ENCODE results near the gene PIK3R6.

DNA sequence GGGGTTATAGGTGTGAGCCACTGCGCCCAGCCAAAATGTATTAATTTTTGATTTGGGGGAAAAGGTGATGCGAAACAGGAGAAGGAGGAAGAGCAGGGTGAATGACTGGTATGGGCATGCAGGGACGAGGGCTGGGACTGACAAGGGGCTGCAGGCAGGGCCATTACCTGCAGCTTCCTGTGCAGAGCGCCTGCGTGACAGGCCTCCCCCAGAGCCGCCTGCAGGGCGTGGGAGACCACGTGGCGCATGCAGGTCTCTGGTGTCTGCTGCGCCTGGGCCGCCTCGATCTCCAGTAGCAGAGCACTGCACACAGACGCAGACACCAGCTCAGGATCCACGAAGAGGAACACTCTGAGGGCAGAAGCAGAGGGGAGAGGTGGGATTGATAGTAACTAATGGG, 32.4 kb downstream of the PIK3R6 start:
- TF ChIP-seq EZH2 (IDR thresholded peaks at IDR 0.05; ENCODE audit: low read length, unreplicated experiment) (no peak), EZH2phosphoT487 (IDR thresholded peaks at IDR 0.05; ENCODE audit: borderline replicate concordance, low read length) (no peak)
- TF ChIP-seq, protein P1, sequence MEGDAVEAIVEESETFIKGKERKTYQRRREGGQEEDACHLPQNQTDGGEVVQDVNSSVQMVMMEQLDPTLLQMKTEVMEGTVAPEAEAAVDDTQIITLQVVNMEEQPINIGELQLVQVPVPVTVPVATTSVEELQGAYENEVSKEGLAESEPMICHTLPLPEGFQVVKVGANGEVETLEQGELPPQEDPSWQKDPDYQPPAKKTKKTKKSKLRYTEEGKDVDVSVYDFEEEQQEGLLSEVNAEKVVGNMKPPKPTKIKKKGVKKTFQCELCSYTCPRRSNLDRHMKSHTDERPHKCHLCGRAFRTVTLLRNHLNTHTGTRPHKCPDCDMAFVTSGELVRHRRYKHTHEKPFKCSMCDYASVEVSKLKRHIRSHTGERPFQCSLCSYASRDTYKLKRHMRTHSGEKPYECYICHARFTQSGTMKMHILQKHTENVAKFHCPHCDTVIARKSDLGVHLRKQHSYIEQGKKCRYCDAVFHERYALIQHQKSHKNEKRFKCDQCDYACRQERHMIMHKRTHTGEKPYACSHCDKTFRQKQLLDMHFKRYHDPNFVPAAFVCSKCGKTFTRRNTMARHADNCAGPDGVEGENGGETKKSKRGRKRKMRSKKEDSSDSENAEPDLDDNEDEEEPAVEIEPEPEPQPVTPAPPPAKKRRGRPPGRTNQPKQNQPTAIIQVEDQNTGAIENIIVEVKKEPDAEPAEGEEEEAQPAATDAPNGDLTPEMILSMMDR (conservative IDR thresholded peaks at IDR 0.05; ENCODE audit: low read depth, low read length): no peak

Data from PC-3 (cell line).